ENCODE data around the gene DAB1. TPM values are rescaled to one million over a fixed set of nuclear protein-coding genes. Genes with fewer than 3 reads are reported as not detected.

DAB1 gene
- total RNA-seq, 1 donor from 2014 or later, result 3.1 TPM

GRCh38 chr1:57307392-57308170 lies 116.3 kb downstream of the DAB1 start:
- DNase-seq, result no peak
- no peak overlapping the region for H3K27ac Mint-ChIP-seq (ENCODE audit: unreplicated experiment)
- TF ChIP-seq CTCF (IDR thresholded peaks at IDR 0.05; ENCODE audit: partially characterized antibody, unreplicated experiment), result no peak
- H3K4me3 Mint-ChIP-seq (ENCODE audit: unreplicated experiment), result no peak overlapping the region
- peaks cover 13% of the 10 kb centered on the region for H3K4me1 Mint-ChIP-seq (ENCODE audit: low read depth, unreplicated experiment)
- peaks cover 2% of the 10 kb centered on the region for H3K27me3 Mint-ChIP-seq (ENCODE audit: unreplicated experiment)
- H3K9me3 Mint-ChIP-seq (ENCODE audit: unreplicated experiment), result peaks cover 5% of the 10 kb centered on the region
- H3K36me3 Mint-ChIP-seq (ENCODE audit: unreplicated experiment), result peaks cover 5% of the 10 kb centered on the region

GRCh38 chr1:57304591-57304990 lies 119.3 kb downstream of the DAB1 start:
- Mint-ChIP-seq H3K27me3 (ENCODE audit: unreplicated experiment) (peaks cover 2% of the 10 kb centered on the region), H3K27ac (ENCODE audit: unreplicated experiment) (no peak overlapping the region), H3K9me3 (ENCODE audit: unreplicated experiment) (peaks cover 5% of the 10 kb centered on the region), H3K4me1 (ENCODE audit: low read depth, unreplicated experiment) (peaks cover 13% of the 10 kb centered on the region), H3K4me3 (ENCODE audit: unreplicated experiment) (no peak overlapping the region), H3K36me3 (ENCODE audit: unreplicated experiment) (peaks cover 5% of the 10 kb centered on the region)
- TF ChIP-seq CTCF (IDR thresholded peaks at IDR 0.05; ENCODE audit: partially characterized antibody, unreplicated experiment), result no peak
- no peak for DNase-seq

- H3K9me3 Mint-ChIP-seq (ENCODE audit: unreplicated experiment), result peaks cover 5% of the 10 kb centered on the region
- H3K4me3 Mint-ChIP-seq (ENCODE audit: unreplicated experiment), result no peak overlapping the region
- no peak for TF ChIP-seq CTCF (IDR thresholded peaks at IDR 0.05; ENCODE audit: partially characterized antibody, unreplicated experiment)
- peaks cover 13% of the 10 kb centered on the region for H3K4me1 Mint-ChIP-seq (ENCODE audit: low read depth, unreplicated experiment)
- peak; percentile 34 for DNase-seq
- no peak overlapping the region for H3K27ac Mint-ChIP-seq (ENCODE audit: unreplicated experiment)
- peaks cover 2% of the 10 kb centered on the region for H3K27me3 Mint-ChIP-seq (ENCODE audit: unreplicated experiment)
- peaks cover 5% of the 10 kb centered on the region for H3K36me3 Mint-ChIP-seq (ENCODE audit: unreplicated experiment)
Measured at GRCh38 chr1:57302812-57303596, 120.9 kb downstream of the DAB1 start.

- Mint-ChIP-seq H3K4me3 (ENCODE audit: unreplicated experiment) (no peak overlapping the region), H3K27ac (ENCODE audit: unreplicated experiment) (no peak overlapping the region), H3K9me3 (ENCODE audit: unreplicated experiment) (peaks cover 2% of the 10 kb centered on the region), H3K36me3 (ENCODE audit: unreplicated experiment) (no peaks in the 10 kb centered on the region), H3K27me3 (ENCODE audit: unreplicated experiment) (peaks cover 2% of the 10 kb centered on the region), H3K4me1 (ENCODE audit: low read depth, unreplicated experiment) (peaks cover 15% of the 10 kb centered on the region)
- TF ChIP-seq CTCF (IDR thresholded peaks at IDR 0.05; ENCODE audit: partially characterized antibody, unreplicated experiment), result no peak
- DNase-seq, result no peak
Measured at GRCh38 chr1:57300186-57300585, 123.7 kb downstream of the DAB1 start.

All from glutamatergic neuron (in vitro differentiated cells).